HepG2 (cell line): ENCODE data around the gene IL22RA1. TPM values are rescaled to one million over a fixed set of nuclear protein-coding genes. Genes with fewer than 3 reads are reported as not detected.
A peak's percentile ranks its signal among the peaks of the same experiment; 100 is the strongest.

Source experiments
- ARID2 ChIP-seq: sonication (generic); formaldehyde crosslinking; IDR thresholded peaks from 2 replicates; pipeline ENCODE4 v1.8.1; 2022; ENCODE audit warnings: mild to moderate bottlenecking, missing genetic modification reagents, borderline replicate concordance
- ATRX ChIP-seq: sonication (generic); formaldehyde crosslinking; IDR thresholded peaks from 2 replicates; pipeline ENCODE4 v1.4.0; 2020; ENCODE audit warnings: missing genetic modification reagents, borderline replicate concordance
- CAMTA2 ChIP-seq: sonication (generic); formaldehyde crosslinking; IDR thresholded peaks from 2 replicates; pipeline ENCODE4 v1.4.0; 2020; ENCODE audit warnings: mild to moderate bottlenecking, missing genetic modification reagents, borderline replicate concordance
- GABPB1 ChIP-seq: IDR thresholded peaks from 2 replicates; pipeline ENCODE4 v1.6.1; 2016; ENCODE audit warnings: mild to moderate bottlenecking, missing genetic modification reagents, moderate library complexity, missing compliant biosample characterization
- HDAC2 ChIP-seq: sonication (generic); formaldehyde crosslinking; IDR thresholded peaks from 2 replicates; pipeline ENCODE4 v1.4.0; 2020; ENCODE audit warnings: missing genetic modification reagents
- HNRNPLL ChIP-seq: fragments of 200-400 bp; formaldehyde crosslinking; IDR thresholded peaks from 2 replicates; pipeline ENCODE4 v1.6.1; 2017; ENCODE audit warnings: mild to moderate bottlenecking, low read depth, low read length; ENCODE audit not compliant: poor library complexity, severe bottlenecking
- HOXA3 ChIP-seq: sonication (generic); formaldehyde crosslinking; IDR thresholded peaks from 2 replicates; pipeline ENCODE4 v1.5.0; 2020; ENCODE audit warnings: missing genetic modification reagents
- ISL2 ChIP-seq: sonication (generic); formaldehyde crosslinking; IDR thresholded peaks from 2 replicates; pipeline ENCODE4 v1.5.0; 2020; ENCODE audit warnings: missing genetic modification reagents
- JARID2 ChIP-seq: sonication (generic); formaldehyde crosslinking; IDR thresholded peaks from 2 replicates; pipeline ENCODE4 v1.8.1; 2023; ENCODE audit warnings: missing genetic modification reagents, inconsistent platforms; ENCODE audit not compliant: insufficient replicate concordance
- JUND ChIP-seq: sonication (generic); formaldehyde crosslinking; IDR thresholded peaks from 2 replicates; pipeline ENCODE4 v1.8.0; 2022; ENCODE audit warnings: mild to moderate bottlenecking, missing genetic modification reagents
- KLF13 ChIP-seq: sonication (generic); formaldehyde crosslinking; IDR thresholded peaks from 2 replicates; pipeline ENCODE4 v1.4.0; 2020; ENCODE audit warnings: mild to moderate bottlenecking, missing genetic modification reagents
- LCORL ChIP-seq, 2 experiments: fragments of 450-650 bp in 1 of 2; sonication (generic) in 1 of 2; formaldehyde crosslinking in 1 of 2; IDR thresholded peaks; 2 replicates each; pipeline versions ENCODE4 v1.5.0 to v1.6.1; 2017 to 2020; ENCODE audit warnings: antibody characterized with exemption in 1 of 2, missing genetic modification reagents in 1 of 2
- MAF1 ChIP-seq: sonication (generic); formaldehyde crosslinking; IDR thresholded peaks from 2 replicates; pipeline ENCODE4 v1.5.0; 2020; ENCODE audit warnings: missing genetic modification reagents, borderline replicate concordance
- NR2F2 ChIP-seq: IDR thresholded peaks from 2 replicates; pipeline ENCODE4 v1.6.1; 2012; ENCODE audit warnings: low read depth, inconsistent platforms, borderline replicate concordance
- PCBP1 ChIP-seq: fragments of 200-400 bp; formaldehyde crosslinking; IDR thresholded peaks from 2 replicates; pipeline ENCODE4 v1.6.1; 2017; ENCODE audit warnings: mild to moderate bottlenecking, low read depth, low read length, borderline replicate concordance
- SNRNP70 ChIP-seq: fragments of 200-400 bp; formaldehyde crosslinking; IDR thresholded peaks from 2 replicates; pipeline ENCODE4 v1.6.1; 2017; ENCODE audit warnings: mild to moderate bottlenecking, low read depth, low read length, moderate library complexity
- ZFP36L1 ChIP-seq: sonication (generic); formaldehyde crosslinking; IDR thresholded peaks from 2 replicates; pipeline ENCODE4 v1.8.0; 2022; ENCODE audit warnings: mild to moderate bottlenecking, missing genetic modification reagents, moderate library complexity
- ZKSCAN5 ChIP-seq: sonication (generic); formaldehyde crosslinking; IDR thresholded peaks from 2 replicates; pipeline ENCODE4 v1.5.1; 2020; ENCODE audit warnings: mild to moderate bottlenecking, missing genetic modification reagents
- ZNF367 ChIP-seq: sonication (generic); formaldehyde crosslinking; IDR thresholded peaks from 2 replicates; pipeline ENCODE4 v1.4.0; 2020; ENCODE audit warnings: missing genetic modification reagents, borderline replicate concordance
- ZNF703 ChIP-seq: sonication (generic); formaldehyde crosslinking; IDR thresholded peaks from 2 replicates; pipeline ENCODE4 v1.5.1; 2020; ENCODE audit warnings: missing genetic modification reagents, mild to moderate bottlenecking, moderate library complexity, borderline replicate concordance
- ZZZ3 ChIP-seq: sonication (generic); formaldehyde crosslinking; IDR thresholded peaks from 2 replicates; pipeline ENCODE4 v1.4.0; 2020; ENCODE audit warnings: missing genetic modification reagents, mild to moderate bottlenecking, borderline replicate concordance
- polyA plus RNA-seq, 8 experiments: library from polyadenylated mRNA; depleted of rRNA in 3 of 8; stranded (reverse) in 7 of 8; unstranded in 1 of 8; fragments of >200 nt; fragmentation: Illumina TruSeq in 4 of 8; extraction: Trizol in 4 of 8; gene quantifications; 2 replicates each; pipeline versions ENCODE4 v1.2.1 to v1.2.3, GENCODE V29; 2011 to 2016; ENCODE audit warnings: low read depth in 4 of 8, missing spikeins in 1 of 8, mixed read lengths in 1 of 8; ENCODE audit not compliant: insufficient read depth in 1 of 8
- total RNA-seq, 5 experiments: library from RNA; depleted of rRNA; stranded (reverse); fragments of >200 nt; fragmentation: Illumina TruSeq; extraction: Trizol; gene quantifications; 2 replicates each; pipeline ENCODE4 v1.2.3, GENCODE V29; 2016; ENCODE audit warnings: low read depth in 1 of 5
- TF ChIP-seq, protein P1 (sequence below): sonication (generic); formaldehyde crosslinking; IDR thresholded peaks from 2 replicates; pipeline ENCODE4 v1.4.0; 2020; ENCODE audit warnings: missing genetic modification reagents
- TF ChIP-seq, protein P2 (sequence below): sonication (generic); formaldehyde crosslinking; IDR thresholded peaks from 2 replicates; pipeline ENCODE4 v1.4.0; 2020; ENCODE audit warnings: missing genetic modification reagents, borderline replicate concordance
- TF ChIP-seq, protein P3 (sequence below): sonication (generic); formaldehyde crosslinking; IDR thresholded peaks from 2 replicates; pipeline ENCODE4 v1.4.0; 2020; ENCODE audit warnings: mild to moderate bottlenecking, missing genetic modification reagents, borderline replicate concordance

The IL22RA1 gene
- total and polyA plus RNA-seq, 2 of the 13 experiments (the other 11 are each of a cell fraction or from before 2014, with no cell fraction given) = 4.4 to 10.2 TPM

GRCh38 chr1:24155011-24155782 lies 12.3 kb upstream of the IL22RA1 start (continued):
- TF ChIP-seq JUND (CRISPR knock-in tag) (peak; percentile 41; the same call in 1 of the 2 replicates), SNRNP70 (no peak), JARID2 (CRISPR knock-in tag) (no peak), ZZZ3 (no peak), ARID2 (CRISPR knock-in tag) (no peak), HOXA3 (CRISPR knock-in tag) (peak; percentile 42; the same call in 1 of the 2 replicates), PCBP1 (no peak), ISL2 (CRISPR knock-in tag) (no peak), HDAC2 (CRISPR knock-in tag) (peak; percentile 24; the same call in 1 of the 2 replicates), LCORL (IDR thresholded peaks at IDR 0.05) (no peak), LCORL (CRISPR knock-in tag; IDR thresholded peaks at IDR 0.05) (peak; percentile 59; the same call in 1 of the 2 replicates), HNRNPLL (no peak), NR2F2 (peak; percentile 82), ZNF367 (CRISPR knock-in tag) (no peak), ZKSCAN5 (CRISPR knock-in tag) (no peak), KLF13 (CRISPR knock-in tag) (no peak), ATRX (CRISPR knock-in tag) (no peak), GABPB1 (CRISPR knock-in tag) (no peak), CAMTA2 (CRISPR knock-in tag) (no peak), ZNF703 (CRISPR knock-in tag) (no peak), ZFP36L1 (no peak), MAF1 (CRISPR knock-in tag) (no peak)
- TF ChIP-seq, protein P1, sequence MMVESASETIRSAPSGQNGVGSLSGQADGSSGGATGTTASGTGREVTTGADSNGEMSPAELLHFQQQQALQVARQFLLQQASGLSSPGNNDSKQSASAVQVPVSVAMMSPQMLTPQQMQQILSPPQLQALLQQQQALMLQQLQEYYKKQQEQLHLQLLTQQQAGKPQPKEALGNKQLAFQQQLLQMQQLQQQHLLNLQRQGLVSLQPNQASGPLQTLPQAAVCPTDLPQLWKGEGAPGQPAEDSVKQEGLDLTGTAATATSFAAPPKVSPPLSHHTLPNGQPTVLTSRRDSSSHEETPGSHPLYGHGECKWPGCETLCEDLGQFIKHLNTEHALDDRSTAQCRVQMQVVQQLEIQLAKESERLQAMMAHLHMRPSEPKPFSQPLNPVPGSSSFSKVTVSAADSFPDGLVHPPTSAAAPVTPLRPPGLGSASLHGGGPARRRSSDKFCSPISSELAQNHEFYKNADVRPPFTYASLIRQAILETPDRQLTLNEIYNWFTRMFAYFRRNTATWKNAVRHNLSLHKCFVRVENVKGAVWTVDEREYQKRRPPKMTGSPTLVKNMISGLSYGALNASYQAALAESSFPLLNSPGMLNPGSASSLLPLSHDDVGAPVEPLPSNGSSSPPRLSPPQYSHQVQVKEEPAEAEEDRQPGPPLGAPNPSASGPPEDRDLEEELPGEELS = no peak
- TF ChIP-seq, protein P2, sequence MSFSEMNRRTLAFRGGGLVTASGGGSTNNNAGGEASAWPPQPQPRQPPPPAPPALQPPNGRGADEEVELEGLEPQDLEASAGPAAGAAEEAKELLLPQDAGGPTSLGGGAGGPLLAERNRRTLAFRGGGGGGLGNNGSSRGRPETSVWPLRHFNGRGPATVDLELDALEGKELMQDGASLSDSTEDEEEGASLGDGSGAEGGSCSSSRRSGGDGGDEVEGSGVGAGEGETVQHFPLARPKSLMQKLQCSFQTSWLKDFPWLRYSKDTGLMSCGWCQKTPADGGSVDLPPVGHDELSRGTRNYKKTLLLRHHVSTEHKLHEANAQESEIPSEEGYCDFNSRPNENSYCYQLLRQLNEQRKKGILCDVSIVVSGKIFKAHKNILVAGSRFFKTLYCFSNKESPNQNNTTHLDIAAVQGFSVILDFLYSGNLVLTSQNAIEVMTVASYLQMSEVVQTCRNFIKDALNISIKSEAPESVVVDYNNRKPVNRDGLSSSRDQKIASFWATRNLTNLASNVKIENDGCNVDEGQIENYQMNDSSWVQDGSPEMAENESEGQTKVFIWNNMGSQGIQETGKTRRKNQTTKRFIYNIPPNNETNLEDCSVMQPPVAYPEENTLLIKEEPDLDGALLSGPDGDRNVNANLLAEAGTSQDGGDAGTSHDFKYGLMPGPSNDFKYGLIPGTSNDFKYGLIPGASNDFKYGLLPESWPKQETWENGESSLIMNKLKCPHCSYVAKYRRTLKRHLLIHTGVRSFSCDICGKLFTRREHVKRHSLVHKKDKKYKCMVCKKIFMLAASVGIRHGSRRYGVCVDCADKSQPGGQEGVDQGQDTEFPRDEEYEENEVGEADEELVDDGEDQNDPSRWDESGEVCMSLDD (CRISPR knock-in tag) = no peak
- TF ChIP-seq, protein P3, sequence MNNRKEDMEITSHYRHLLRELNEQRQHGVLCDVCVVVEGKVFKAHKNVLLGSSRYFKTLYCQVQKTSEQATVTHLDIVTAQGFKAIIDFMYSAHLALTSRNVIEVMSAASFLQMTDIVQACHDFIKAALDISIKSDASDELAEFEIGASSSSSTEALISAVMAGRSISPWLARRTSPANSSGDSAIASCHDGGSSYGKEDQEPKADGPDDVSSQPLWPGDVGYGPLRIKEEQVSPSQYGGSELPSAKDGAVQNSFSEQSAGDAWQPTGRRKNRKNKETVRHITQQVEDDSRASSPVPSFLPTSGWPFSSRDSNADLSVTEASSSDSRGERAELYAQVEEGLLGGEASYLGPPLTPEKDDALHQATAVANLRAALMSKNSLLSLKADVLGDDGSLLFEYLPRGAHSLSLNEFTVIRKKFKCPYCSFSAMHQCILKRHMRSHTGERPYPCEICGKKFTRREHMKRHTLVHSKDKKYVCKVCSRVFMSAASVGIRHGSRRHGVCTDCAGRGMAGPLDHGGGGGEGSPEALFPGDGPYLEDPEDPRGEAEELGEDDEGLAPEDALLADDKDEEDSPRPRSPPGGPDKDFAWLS (CRISPR knock-in tag) = no peak
